K562 (cell line): ENCODE measurements around the gene SORT1. TPM values are rescaled to one million over a fixed set of nuclear protein-coding genes. Genes with fewer than 3 reads are reported as not detected.

Experiments
- BCL6 ChIP-seq: fragments of 250-450 bp; sonication (Bioruptor Pico); IDR thresholded peaks from 2 replicates; pipeline ENCODE4 v1.4.0; 2020
- CXXC5 ChIP-seq: fragments of 250-450 bp; sonication (Bioruptor Pico); IDR thresholded peaks from 2 replicates; pipeline ENCODE4 v1.8.0; 2022; ENCODE audit warnings: inconsistent platforms, mild to moderate bottlenecking, moderate library complexity
- GATA2 ChIP-seq: sonication (generic); formaldehyde crosslinking; IDR thresholded peaks from 2 replicates; pipeline ENCODE4 v1.4.0; 2020; ENCODE audit warnings: mild to moderate bottlenecking, missing genetic modification reagents
- IFI16 ChIP-seq: fragments of 250-450 bp; sonication (Bioruptor Pico); IDR thresholded peaks from 2 replicates; pipeline ENCODE4 v2.1.2; 2022; ENCODE audit warnings: mild to moderate bottlenecking, inconsistent platforms
- JUND ChIP-seq, 2 experiments: IDR thresholded peaks; 2 replicates in 1 of 2; 3 replicates in 1 of 2; pipeline ENCODE4 v1.6.1; 2011; ENCODE audit warnings: borderline replicate concordance in 2 of 2, low read depth in 2 of 2, low read length in 2 of 2, improper control_type of control experiment in 1 of 2, missing biosample characterization in 1 of 2, missing genetic modification characterization in 1 of 2, missing genetic modification reagents in 1 of 2
- KHSRP ChIP-seq: fragments of 450-650 bp; IDR thresholded peaks from 2 replicates; pipeline ENCODE4 v1.6.1; 2017
- NRF1 ChIP-seq, 2 experiments: fragments of 450-650 bp; IDR thresholded peaks in 1 of 2; conservative IDR thresholded peaks in 1 of 2; 2 replicates each; pipeline ENCODE4 v1.6.1; 2014; ENCODE audit warnings: mild to moderate bottlenecking in 2 of 2
- PHF21A ChIP-seq: fragments of 450-650 bp; IDR thresholded peaks from 2 replicates; pipeline ENCODE4 v1.6.1; 2017; ENCODE audit warnings: low read depth, borderline replicate concordance
- RAD21 ChIP-seq, 2 experiments: fragments of 250-450 bp in 1 of 2; fragments of 450-650 bp in 1 of 2; sonication (Bioruptor Pico) in 1 of 2; formaldehyde crosslinking in 1 of 2; IDR thresholded peaks in 1 of 2; conservative IDR thresholded peaks in 1 of 2; 2 replicates each; pipeline versions ENCODE4 v1.4.0 to v1.8.0; 2020 to 2022; ENCODE audit warnings: mild to moderate bottlenecking in 2 of 2, moderate library complexity in 1 of 2
- RBBP5 ChIP-seq: fragments of 200-600 bp; sonication (generic); IDR thresholded peaks from 2 replicates; pipeline ENCODE4 v1.6.1; 2012; ENCODE audit warnings: borderline replicate concordance, mild to moderate bottlenecking, low read length, control low read depth, inconsistent platforms; ENCODE audit not compliant: insufficient read depth, poor library complexity, severe bottlenecking
- SETDB1 ChIP-seq: IDR thresholded peaks from one replicate; pipeline ENCODE4 v1.6.1; 2012; ENCODE audit warnings: low read length, control low read depth, inconsistent platforms
- SMAD4 ChIP-seq: fragments of 250-450 bp; sonication (Bioruptor Pico); conservative IDR thresholded peaks from 2 replicates; pipeline ENCODE4 v1.8.0; 2021; ENCODE audit warnings: inconsistent platforms, mild to moderate bottlenecking, moderate library complexity
- SMARCA4 ChIP-seq: fragments of 450-650 bp; IDR thresholded peaks from 2 replicates; pipeline ENCODE4 v1.6.1; 2016
- SMARCC2 ChIP-seq: fragments of 450-650 bp; IDR thresholded peaks from 2 replicates; pipeline ENCODE4 v1.6.1; 2017; ENCODE audit warnings: antibody characterized with exemption, moderate library complexity, mild to moderate bottlenecking, low read depth
- STAT5A ChIP-seq: IDR thresholded peaks from 2 replicates; pipeline ENCODE4 v1.6.1; 2012; ENCODE audit warnings: low read length, inconsistent platforms, borderline replicate concordance
- polyA plus RNA-seq, 8 experiments: library from polyadenylated mRNA; depleted of rRNA in 4 of 8; stranded (reverse) in 5 of 8; unstranded in 3 of 8; fragments of >200 nt; fragmentation: Nextera tagmentation in 2 of 8; fragmentation: Illumina TruSeq in 1 of 8; extraction: Ambion mirVana in 2 of 8; extraction: Trizol in 1 of 8; gene quantifications; 2 replicates each; pipeline versions ENCODE4 v1.2.1 to v1.2.3, GENCODE V29; 2011 to 2014; ENCODE audit warnings: inconsistent platforms in 1 of 8, missing spikeins in 1 of 8
- total RNA-seq, 7 experiments: library from RNA; depleted of rRNA in 6 of 7; stranded (reverse); fragments of >200 nt in 6 of 7; fragmentation: Illumina TruSeq in 2 of 7; extraction: Trizol in 2 of 7; gene quantifications; 2 replicates each; pipeline versions ENCODE4 v1.2.1 to v1.2.3, GENCODE V29; 2011 to 2021; ENCODE audit warnings: low replicate concordance in 1 of 7
- TF ChIP-seq, protein P1 (sequence below): fragments of 250-450 bp; sonication (Bioruptor Pico); IDR thresholded peaks from 2 replicates; pipeline ENCODE4 v1.8.0; 2022; ENCODE audit warnings: moderate library complexity, mild to moderate bottlenecking, inconsistent platforms
- TF ChIP-seq, protein P2 (sequence below): sonication (generic); formaldehyde crosslinking; IDR thresholded peaks from 2 replicates; pipeline ENCODE4 v1.8.0; 2022; ENCODE audit warnings: missing genetic modification reagents, mild to moderate bottlenecking, moderate library complexity, borderline replicate concordance
- TF ChIP-seq, protein P3 (sequence below): fragments of 450-650 bp; formaldehyde crosslinking; IDR thresholded peaks from 2 replicates; pipeline ENCODE4 v1.4.0; 2022; ENCODE audit warnings: missing genetic modification characterization
- TF ChIP-seq, protein P4 (sequence below), 2 experiments: fragments of 450-650 bp; conservative IDR thresholded peaks; 2 replicates each; pipeline ENCODE4 v1.6.1; 2017; ENCODE audit warnings: mild to moderate bottlenecking in 2 of 2, moderate library complexity in 2 of 2
- TF ChIP-seq, protein P5 (sequence below): fragments of 250-450 bp; sonication (Bioruptor Pico); IDR thresholded peaks from 2 replicates; pipeline ENCODE4 v1.5.0; 2020; ENCODE audit warnings: mild to moderate bottlenecking

Gene SORT1
- total and polyA plus RNA-seq, 9 of the 15 experiments (the other 6 are each of a cell fraction or from before 2014, with no cell fraction given), result 27.4 to 112 (median 65.0) TPM

DNA sequence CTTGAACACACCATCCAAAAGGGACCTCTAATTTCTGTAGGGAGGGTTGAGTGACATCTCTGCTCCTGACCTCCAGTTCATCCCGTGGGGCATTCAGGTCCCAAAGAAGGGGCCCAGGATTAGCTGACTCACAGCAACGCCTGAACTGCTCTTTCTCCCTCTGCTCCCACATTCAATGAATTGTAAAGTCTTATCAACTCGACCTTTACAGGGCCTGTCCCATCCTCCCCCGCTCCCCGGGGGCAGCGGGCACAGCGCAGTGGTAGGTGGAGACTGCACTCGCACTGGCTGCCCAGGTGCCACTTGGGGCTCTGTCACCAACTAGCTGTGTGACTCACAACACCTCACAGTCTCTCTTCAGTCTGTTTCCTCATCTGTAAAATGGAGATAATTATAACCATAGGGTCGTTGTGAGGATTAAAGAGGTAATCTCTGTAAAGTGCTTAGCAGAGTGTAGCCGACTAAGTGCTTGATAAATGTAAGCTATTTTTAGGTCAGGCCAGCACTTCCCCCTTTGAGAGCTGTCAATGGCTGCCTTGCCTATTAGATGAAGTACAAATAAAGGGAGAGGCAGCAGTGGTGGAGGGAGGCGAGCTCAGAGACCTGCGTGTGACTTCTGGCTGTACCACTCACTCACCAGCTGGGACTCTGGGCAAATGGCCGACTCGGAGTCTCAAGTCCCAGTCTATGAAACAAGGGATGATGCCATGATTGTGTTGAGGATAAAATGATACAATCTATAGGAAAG is 90.3 kb downstream of the SORT1 start (continued):
- TF ChIP-seq, protein P1, sequence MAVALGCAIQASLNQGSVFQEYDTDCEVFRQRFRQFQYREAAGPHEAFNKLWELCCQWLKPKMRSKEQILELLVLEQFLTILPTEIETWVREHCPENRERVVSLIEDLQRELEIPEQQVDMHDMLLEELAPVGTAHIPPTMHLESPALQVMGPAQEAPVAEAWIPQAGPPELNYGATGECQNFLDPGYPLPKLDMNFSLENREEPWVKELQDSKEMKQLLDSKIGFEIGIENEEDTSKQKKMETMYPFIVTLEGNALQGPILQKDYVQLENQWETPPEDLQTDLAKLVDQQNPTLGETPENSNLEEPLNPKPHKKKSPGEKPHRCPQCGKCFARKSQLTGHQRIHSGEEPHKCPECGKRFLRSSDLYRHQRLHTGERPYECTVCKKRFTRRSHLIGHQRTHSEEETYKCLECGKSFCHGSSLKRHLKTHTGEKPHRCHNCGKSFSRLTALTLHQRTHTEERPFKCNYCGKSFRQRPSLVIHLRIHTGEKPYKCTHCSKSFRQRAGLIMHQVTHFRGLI (CRISPR knock-in tag), result no peak
- TF ChIP-seq, protein P2, sequence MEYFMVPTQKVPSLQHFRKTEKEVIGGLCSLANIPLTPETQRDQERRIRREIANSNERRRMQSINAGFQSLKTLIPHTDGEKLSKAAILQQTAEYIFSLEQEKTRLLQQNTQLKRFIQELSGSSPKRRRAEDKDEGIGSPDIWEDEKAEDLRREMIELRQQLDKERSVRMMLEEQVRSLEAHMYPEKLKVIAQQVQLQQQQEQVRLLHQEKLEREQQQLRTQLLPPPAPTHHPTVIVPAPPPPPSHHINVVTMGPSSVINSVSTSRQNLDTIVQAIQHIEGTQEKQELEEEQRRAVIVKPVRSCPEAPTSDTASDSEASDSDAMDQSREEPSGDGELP (CRISPR knock-in tag), result peak; percentile 62; the same call in 1 of the 2 replicates
- peak; percentile 68 for TF ChIP-seq GATA2 (CRISPR knock-in tag)
- peak; percentile 63 for TF ChIP-seq STAT5A
- TF ChIP-seq RAD21 (CRISPR knock-in tag; conservative IDR thresholded peaks at IDR 0.05 in 1 of 2, IDR thresholded peaks at IDR 0.05 in 1 of 2), result no peak; a peak in 1 of 4 replicates
- peak; percentile 65 for TF ChIP-seq JUND (IDR thresholded peaks at IDR 0.05; ENCODE audit: borderline replicate concordance, low read depth, low read length)
- TF ChIP-seq JUND (tag; IDR thresholded peaks at IDR 0.05; ENCODE audit: borderline replicate concordance, low read depth, low read length), result no peak; the same call in 1 of the 3 replicates
- TF ChIP-seq SETDB1, result no peak
- TF ChIP-seq, protein P3, sequence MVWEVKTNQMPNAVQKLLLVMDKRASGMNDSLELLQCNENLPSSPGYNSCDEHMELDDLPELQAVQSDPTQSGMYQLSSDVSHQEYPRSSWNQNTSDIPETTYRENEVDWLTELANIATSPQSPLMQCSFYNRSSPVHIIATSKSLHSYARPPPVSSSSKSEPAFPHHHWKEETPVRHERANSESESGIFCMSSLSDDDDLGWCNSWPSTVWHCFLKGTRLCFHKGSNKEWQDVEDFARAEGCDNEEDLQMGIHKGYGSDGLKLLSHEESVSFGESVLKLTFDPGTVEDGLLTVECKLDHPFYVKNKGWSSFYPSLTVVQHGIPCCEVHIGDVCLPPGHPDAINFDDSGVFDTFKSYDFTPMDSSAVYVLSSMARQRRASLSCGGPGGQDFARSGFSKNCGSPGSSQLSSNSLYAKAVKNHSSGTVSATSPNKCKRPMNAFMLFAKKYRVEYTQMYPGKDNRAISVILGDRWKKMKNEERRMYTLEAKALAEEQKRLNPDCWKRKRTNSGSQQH (CRISPR knock-in tag), result 0 out of 2 replicates have a peak, but pooled peaks have one; percentile 2
- TF ChIP-seq NRF1 (conservative IDR thresholded peaks at IDR 0.05 in 1 of 2, IDR thresholded peaks at IDR 0.05 in 1 of 2), result peak; percentile 17 to 19; a peak in 2 of 4 replicates
- TF ChIP-seq KHSRP, result 0 out of 2 replicates have a peak, but pooled peaks have one; percentile 38
- TF ChIP-seq BCL6 (CRISPR knock-in tag), result no peak
- TF ChIP-seq IFI16 (CRISPR knock-in tag), result no peak
- peak; percentile 73; the same call in 1 of the 2 replicates for TF ChIP-seq SMARCC2
- TF ChIP-seq, protein P4, sequence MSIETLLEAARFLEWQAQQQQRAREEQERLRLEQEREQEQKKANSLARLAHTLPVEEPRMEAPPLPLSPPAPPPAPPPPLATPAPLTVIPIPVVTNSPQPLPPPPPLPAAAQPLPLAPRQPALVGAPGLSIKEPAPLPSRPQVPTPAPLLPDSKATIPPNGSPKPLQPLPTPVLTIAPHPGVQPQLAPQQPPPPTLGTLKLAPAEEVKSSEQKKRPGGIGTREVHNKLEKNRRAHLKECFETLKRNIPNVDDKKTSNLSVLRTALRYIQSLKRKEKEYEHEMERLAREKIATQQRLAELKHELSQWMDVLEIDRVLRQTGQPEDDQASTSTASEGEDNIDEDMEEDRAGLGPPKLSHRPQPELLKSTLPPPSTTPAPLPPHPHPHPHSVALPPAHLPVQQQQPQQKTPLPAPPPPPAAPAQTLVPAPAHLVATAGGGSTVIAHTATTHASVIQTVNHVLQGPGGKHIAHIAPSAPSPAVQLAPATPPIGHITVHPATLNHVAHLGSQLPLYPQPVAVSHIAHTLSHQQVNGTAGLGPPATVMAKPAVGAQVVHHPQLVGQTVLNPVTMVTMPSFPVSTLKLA (conservative IDR thresholded peaks at IDR 0.05), result peak in 1 of 2 experiments; percentile 59; a peak in 2 of 4 replicates
- peak; percentile 53; the same call in 1 of the 2 replicates for TF ChIP-seq PHF21A
- peak; percentile 84 for TF ChIP-seq SMAD4 (CRISPR knock-in tag)
- TF ChIP-seq SMARCA4, result peak; percentile 80
- TF ChIP-seq, protein P5, sequence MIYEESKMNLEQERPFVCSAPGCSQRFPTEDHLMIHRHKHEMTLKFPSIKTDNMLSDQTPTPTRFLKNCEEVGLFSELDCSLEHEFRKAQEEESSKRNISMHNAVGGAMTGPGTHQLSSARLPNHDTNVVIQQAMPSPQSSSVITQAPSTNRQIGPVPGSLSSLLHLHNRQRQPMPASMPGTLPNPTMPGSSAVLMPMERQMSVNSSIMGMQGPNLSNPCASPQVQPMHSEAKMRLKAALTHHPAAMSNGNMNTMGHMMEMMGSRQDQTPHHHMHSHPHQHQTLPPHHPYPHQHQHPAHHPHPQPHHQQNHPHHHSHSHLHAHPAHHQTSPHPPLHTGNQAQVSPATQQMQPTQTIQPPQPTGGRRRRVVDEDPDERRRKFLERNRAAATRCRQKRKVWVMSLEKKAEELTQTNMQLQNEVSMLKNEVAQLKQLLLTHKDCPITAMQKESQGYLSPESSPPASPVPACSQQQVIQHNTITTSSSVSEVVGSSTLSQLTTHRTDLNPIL, result no peak
- TF ChIP-seq CXXC5, result peak; percentile 70
- TF ChIP-seq RBBP5, result peak; percentile 54
